Measurements from ENCODE around the gene ZNF646. TPM values are rescaled to one million over a fixed set of nuclear protein-coding genes. Genes with fewer than 3 reads are reported as not detected.

Gene ZNF646, protein sequence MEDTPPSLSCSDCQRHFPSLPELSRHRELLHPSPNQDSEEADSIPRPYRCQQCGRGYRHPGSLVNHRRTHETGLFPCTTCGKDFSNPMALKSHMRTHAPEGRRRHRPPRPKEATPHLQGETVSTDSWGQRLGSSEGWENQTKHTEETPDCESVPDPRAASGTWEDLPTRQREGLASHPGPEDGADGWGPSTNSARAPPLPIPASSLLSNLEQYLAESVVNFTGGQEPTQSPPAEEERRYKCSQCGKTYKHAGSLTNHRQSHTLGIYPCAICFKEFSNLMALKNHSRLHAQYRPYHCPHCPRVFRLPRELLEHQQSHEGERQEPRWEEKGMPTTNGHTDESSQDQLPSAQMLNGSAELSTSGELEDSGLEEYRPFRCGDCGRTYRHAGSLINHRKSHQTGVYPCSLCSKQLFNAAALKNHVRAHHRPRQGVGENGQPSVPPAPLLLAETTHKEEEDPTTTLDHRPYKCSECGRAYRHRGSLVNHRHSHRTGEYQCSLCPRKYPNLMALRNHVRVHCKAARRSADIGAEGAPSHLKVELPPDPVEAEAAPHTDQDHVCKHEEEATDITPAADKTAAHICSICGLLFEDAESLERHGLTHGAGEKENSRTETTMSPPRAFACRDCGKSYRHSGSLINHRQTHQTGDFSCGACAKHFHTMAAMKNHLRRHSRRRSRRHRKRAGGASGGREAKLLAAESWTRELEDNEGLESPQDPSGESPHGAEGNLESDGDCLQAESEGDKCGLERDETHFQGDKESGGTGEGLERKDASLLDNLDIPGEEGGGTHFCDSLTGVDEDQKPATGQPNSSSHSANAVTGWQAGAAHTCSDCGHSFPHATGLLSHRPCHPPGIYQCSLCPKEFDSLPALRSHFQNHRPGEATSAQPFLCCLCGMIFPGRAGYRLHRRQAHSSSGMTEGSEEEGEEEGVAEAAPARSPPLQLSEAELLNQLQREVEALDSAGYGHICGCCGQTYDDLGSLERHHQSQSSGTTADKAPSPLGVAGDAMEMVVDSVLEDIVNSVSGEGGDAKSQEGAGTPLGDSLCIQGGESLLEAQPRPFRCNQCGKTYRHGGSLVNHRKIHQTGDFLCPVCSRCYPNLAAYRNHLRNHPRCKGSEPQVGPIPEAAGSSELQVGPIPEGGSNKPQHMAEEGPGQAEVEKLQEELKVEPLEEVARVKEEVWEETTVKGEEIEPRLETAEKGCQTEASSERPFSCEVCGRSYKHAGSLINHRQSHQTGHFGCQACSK (N-terminal part only)
- 12.4 and 12.9 TPM in 2 replicates for total RNA-seq

DNA sequence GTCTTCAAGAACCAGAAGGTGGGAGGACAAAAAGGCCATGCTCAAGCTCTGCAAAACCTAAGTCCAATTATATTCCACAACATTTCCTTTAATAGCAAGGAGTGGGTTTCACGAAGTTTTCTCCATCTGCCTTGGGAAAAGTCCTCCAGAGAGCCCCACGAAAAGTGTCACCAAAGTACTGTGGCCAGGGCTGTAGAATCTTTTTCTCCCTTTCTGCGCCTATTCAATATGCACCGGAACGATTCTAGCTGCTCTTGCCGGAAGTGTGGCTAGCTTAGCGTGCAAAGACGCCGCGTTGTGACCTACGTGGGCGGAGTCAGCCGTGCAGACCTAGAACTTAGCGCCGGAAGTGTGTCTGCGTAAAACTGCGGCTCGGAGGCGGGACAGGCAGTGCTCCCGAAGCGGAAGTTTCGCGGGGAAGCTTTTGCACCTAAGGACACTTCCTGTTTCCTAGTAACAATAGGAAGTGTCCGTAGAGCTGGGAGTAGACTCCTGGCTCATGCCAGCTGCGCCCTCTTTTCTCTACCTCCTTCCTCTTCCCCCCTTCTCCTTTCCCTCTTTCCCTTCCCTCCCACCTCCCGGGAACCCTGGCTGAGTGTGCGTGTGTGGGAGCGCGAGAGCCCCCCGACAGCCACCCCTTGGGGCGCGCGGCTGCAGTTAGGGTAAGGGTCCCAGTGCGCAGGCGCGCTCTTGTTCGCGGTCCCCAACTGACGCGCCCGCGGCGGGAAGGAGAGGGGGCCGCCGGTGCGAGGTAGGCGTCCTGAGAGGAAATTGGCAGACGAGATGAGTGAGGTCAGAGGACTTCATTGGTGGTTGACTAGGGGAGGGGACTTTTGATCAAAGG lies at the start of gene ZNF646, which contains the start of gene ZNF668:
ZNF646 (plus strand) TSS at position 453 of the 844 bp plus-strand sequence. CDS start 1,903 bp downstream, outside the sequence.
ZNF668 (minus strand) TSS at position 271 of the 844 bp plus-strand sequence. CDS start 9,781 bp downstream, outside the sequence.

DNA sequence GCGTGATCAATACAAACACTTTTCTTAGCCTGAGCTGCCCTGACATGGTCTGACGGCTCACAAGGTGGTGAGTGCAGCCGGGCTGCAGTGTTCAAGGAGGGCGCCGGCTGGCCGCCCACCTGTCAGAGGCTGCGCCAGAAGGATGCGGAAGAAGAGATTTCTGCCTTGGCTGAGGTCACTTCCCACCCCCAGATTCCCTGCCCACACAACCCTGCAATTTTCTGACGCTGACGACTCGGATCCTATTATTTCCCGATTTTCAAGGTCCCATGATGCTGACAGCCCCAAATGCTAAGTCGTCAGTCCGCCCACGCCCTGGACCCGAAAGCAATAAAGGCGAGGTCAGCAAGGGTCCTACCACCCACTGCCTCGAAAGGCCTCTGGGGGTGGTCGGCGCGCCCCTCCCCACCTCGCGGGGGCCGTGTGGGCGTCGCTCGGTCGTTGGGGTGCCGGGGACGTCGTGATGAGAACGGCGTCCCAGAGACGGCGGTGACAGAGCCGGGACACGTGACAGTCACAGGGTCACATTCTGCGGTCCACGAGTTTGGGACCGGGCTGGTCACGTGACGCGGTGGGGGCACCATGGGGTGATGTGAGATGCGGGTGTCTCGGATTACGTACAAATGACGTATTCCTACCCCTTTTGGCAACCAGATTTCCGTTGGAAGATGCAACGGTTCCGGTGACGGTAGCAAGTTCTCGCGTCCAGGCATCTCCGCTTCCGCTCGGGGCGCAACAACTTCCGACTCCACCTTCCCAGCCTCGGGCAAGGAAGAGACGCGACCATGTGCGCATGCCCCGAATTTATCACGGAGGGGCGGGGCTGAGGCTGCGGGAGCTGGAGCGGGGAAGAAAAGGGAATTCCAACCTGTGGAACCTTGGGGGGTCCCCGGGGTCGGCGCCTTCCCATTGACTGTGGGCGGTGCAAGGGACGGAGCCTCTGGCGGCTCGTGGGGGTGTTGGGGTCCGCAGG lies 41.2 kb upstream of the ZNF646 start, which contains the start of gene STX4:
STX4 (plus strand) TSS at position 823 of the 973 bp plus-strand sequence. CDS start 248 bp downstream, outside the sequence.

DNA sequence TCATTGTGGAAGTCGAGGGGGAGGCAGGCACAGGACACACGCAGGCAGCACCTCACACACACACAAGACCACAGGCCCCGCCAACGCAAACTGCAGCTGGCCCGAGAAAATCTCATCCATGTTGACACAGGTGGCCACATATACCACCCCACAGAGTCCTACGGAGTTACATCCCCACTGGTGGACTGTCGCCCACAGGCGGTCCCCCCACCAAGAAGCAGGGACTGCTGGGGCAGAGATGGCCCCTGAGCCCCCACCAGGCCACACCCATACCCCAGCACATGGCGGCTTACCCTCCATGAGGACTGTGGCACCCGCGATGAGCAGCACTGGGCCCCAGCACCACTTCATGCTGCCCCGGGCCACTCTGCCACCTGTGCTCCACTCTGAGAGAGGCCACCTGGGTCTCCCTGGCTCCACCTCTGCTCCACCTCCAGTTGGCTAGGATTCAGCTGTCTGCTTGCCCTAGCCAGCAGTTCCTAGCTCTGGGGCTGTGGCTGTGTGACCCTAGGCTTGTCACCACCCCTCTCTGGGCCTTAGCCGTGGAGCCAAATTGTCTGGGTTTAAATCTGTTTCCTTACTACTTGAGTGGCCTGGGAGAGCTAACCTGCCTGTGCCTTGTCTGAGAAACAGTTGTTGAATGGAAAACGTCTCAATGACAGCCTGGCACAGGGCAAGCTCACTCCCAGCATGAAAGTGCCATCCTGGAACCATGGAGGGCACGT lies 14.4 kb downstream of the ZNF646 start, which contains the start of gene PRSS53:
PRSS53 (minus strand) TSS at position 485 of the 725 bp plus-strand sequence; CDS start at position 351, 134 bp downstream.

DNA sequence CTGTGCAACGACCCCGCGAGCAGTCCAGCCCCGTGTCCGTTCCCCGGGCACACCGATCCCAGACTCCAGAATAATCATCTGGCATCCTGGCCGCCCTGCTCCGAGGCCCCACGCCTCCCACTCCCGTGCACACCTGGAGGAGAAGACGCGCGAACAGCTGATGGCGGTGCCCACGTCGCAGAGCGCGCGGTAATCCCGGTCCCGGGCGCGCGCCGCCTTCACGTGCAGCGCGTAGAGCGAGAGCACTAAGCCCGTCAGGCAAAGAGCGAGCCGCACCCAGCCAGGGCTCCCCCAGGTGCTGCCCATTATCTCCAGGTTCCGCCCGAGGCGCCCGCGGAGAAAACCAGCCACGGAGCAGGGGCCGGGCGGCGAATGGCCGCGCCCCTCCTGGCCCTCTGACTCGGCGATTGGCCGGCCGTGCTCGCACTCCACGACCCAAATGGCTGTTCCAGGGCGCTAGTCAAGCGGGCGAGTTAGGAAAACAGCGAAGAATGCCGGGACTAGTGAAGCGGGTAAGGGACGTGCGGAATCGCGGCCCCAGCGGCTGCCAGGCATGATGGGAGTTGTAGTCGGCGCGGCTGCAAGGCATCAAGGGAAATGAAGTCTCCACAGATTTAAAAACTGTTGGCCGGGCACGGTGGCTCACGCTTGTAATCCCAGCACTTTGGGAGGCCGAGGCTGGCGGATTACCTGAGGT lies 20.4 kb downstream of the ZNF646 start, which contains the start of gene VKORC1:
VKORC1 (minus strand) TSS at position 374 of the 697 bp plus-strand sequence; CDS start at position 306, 68 bp downstream.

DNA sequence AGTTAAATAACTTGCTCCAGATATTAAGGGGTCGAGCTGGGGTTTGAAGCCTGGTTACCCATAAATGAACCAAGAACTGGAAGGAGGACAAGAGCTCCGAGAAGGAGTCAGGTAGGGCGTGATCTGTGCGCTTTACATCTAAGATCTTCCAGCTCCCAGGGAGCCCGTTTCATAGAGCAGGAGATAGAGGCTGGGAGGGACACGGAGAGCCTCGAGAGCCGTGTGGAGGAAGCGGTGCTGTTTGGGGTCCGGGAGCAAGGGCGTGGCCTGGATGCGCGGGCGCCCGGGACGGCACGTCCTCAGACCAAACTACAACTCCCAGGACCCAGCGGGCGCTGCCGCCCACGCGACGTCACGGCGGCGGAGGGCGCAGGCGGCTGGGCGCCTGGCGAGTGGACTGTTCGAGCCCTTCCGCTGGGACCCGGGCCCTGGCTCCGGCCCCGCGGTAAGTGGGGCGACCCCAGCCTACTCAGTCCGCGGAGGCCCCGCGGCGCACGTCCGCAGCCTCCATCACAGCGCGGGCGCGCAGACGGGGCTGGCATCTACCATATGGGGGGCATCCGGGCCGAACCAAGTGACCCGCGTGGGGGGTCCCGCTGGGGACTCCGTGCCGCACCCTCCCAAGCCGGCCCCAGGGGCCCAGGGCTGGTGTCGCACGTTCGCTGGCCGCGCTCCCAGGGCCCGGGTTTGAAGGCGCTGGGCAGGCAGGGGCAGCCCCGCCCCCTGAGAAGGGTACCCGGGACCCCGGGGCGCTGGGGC lies 34.0 kb downstream of the ZNF646 start, which contains the start of gene BCKDK:
BCKDK (plus strand) TSS at position 352 of the 759 bp plus-strand sequence. CDS start 838 bp downstream, outside the sequence.

DNA sequence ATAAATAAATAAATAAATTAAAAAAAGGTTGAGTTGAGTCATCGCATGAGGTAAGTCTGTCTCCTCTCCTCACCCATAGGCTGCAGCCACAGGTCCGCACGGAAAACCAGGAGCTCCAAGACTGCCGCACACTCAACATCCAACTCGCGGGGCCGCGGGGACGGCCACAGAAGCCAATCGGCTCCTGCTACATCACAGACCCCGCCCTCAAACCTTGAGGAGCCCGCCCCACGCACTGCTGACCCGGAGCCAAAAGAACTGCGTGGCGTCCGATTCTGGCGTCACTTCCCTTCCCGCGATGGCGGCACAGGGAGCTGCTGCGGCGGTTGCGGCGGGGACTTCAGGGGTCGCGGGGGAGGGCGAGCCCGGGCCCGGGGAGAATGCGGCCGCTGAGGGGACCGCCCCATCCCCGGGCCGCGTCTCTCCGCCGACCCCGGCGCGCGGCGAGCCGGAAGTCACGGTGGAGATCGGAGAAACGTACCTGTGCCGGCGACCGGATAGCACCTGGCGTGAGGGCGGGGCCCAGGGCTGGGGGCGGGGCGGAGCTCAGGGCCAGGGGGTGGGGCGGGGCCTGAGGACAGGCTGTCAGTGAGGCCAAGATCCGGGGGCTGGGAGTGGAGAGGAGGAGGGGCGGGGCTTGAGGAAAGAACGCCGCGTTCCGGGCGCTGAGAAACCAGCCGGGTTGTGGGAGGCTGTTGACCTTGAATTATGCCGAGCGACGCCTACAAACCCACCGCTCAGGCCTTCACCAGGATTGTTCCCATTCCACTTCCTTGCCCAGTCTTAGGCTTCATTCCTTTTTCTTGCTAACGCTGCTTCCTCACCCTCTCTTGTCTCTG lies 43.4 kb downstream of the ZNF646 start, which contains the start of gene KAT8:
KAT8 (plus strand) TSS at position 281 of the 839 bp plus-strand sequence; CDS start at position 299, 18 bp downstream.

Other genes with a start within 250 kb of the ZNF646 start
- 79.2 and 85.0 TPM in 2 replicates for gene BCL7C, start 180.3 kb upstream of the ZNF646 start, total RNA-seq
- gene CTF1, start 177.8 kb upstream of the ZNF646 start, total RNA-seq: 2.5 and 4.7 TPM in 2 replicates
- 16.0 and 19.6 TPM in 2 replicates for gene FBXL19, start 150.8 kb upstream of the ZNF646 start, total RNA-seq
- 36.0 and 37.8 TPM in 2 replicates for gene ORAI3, start 125.4 kb upstream of the ZNF646 start, total RNA-seq
- gene SETD1A, start 116.7 kb upstream of the ZNF646 start, total RNA-seq: 3.7 and 3.9 TPM in 2 replicates
- gene HSD3B7, start 89.2 kb upstream of the ZNF646 start, total RNA-seq: 20.4 and 20.7 TPM in 2 replicates
- gene STX1B, start 63.8 kb upstream of the ZNF646 start, total RNA-seq: 0.50 and 1.2 TPM in 2 replicates
- 17.5 and 19.3 TPM in 2 replicates for gene STX4, start 40.9 kb upstream of the ZNF646 start, total RNA-seq
- 11.9 and 13.1 TPM in 2 replicates for gene ZNF668, start 182 bp upstream of the ZNF646 start, total RNA-seq
- 2.1 and 2.5 TPM in 2 replicates for gene PRSS53, start 14.5 kb downstream of the ZNF646 start, total RNA-seq
- 171 and 200 TPM in 2 replicates for gene VKORC1, start 20.4 kb downstream of the ZNF646 start, total RNA-seq
- gene BCKDK, start 34.0 kb downstream of the ZNF646 start, total RNA-seq: 63.5 and 66.2 TPM in 2 replicates
- 40.9 and 41.2 TPM in 2 replicates for gene KAT8, start 43.2 kb downstream of the ZNF646 start, total RNA-seq
- gene PRSS8, start 61.3 kb downstream of the ZNF646 start, total RNA-seq: 0.30 and 1.0 TPM in 2 replicates
- gene PRSS36, start 75.6 kb downstream of the ZNF646 start, total RNA-seq: under 0.01 and 0.30 TPM in 2 replicates
- gene FUS, start 105.7 kb downstream of the ZNF646 start, total RNA-seq: 51.4 and 86.5 TPM in 2 replicates
- 58.8 and 61.8 TPM in 2 replicates for gene PYCARD, start 128.3 kb downstream of the ZNF646 start, total RNA-seq
- under 0.01 TPM in 1 of 2 replicates, not detected in the other for gene TRIM72, start 139.7 kb downstream of the ZNF646 start, total RNA-seq
- gene PYDC1, start 142.7 kb downstream of the ZNF646 start, total RNA-seq: not detected in 2 replicates
- gene ITGAM, start 185.6 kb downstream of the ZNF646 start, total RNA-seq: not detected in 2 replicates